GM19099 (cell line): ENCODE measurements around the gene TTC27.

Experiments used
- POLR2A ChIP-seq: IDR thresholded peaks from 3 replicates; pipeline ENCODE4 v1.6.1; 2011; ENCODE audit warnings: low read depth; ENCODE audit not compliant: insufficient read length; ENCODE audit errors: extremely low read depth

TTC27 gene

DNA sequence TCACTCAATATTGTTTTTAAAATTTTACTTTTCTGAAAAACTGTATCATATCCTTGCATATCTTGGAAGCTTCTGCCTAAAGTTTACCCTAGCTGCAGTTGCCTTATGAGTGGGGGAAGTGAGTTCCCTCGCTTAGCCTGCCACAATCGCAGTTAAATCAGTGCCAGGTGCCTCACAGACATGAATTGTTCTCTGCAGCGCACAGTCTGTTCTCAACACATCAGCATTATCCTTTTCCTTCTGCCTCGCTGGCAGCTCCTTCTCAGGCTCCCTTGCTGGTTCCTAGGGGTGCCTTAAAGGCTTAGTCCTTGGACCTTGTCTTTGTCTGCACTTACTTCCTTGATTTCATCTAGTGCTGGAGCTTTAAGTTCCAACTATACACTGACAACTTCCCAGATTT is 132.8 kb downstream of the TTC27 start:
- TF ChIP-seq POLR2A = no peak

DNA sequence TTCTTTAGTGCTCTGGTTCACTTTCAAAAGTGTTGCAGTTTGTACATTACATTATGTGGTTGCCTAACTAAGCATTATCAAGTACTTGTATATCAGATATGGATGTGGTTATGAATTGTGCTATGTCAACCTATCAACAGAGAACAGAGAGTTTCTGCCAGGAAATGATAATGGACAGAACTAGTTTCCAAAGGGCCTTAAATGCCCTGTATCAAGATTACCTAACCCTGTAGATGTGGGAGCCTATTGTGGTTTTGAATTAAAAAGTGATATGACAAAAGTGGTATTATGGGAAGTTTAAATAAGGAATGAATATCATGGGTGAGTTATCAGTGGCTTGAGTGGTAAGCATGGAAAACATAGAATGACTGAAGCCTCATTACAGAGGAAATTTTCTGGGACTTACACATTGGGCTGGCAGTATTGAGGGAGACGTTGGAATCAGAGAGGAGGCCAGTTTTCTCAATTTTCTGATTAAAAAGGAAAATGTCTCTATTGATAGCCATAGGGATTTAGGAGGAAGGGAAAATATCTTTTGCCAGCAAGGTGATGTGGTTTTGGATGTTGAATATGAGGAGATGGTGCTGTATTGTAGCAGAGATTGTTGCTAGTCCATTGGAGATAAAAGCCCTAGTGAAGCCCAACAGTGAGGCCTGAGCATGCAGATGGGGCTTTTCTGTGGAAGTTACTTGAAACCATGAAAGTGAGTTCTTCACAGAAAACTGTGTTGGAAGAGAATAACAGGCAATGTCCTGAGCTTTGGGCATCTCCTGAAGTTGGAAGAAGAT is 140.7 kb downstream of the TTC27 start:
- no peak for TF ChIP-seq POLR2A

DNA sequence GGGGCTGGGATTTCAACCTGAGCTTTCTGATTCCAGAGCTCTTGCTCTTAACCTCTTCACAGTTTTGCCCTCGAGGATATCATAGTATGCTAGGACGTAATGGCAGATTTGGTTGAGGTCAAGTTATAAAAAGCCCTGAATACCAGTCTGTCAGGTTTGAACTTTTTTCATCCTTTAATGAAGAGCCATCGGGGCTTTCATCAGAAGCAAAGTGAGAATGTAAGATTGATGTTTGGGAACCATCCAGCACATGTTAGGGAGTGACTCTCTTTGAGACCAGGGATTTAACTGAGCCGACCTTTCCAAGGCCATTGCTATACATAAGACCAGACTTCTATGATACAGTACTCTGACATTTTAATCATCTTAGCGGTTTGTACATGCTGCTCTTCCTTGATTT is 142.5 kb downstream of the TTC27 start:
- TF ChIP-seq POLR2A = no peak

DNA sequence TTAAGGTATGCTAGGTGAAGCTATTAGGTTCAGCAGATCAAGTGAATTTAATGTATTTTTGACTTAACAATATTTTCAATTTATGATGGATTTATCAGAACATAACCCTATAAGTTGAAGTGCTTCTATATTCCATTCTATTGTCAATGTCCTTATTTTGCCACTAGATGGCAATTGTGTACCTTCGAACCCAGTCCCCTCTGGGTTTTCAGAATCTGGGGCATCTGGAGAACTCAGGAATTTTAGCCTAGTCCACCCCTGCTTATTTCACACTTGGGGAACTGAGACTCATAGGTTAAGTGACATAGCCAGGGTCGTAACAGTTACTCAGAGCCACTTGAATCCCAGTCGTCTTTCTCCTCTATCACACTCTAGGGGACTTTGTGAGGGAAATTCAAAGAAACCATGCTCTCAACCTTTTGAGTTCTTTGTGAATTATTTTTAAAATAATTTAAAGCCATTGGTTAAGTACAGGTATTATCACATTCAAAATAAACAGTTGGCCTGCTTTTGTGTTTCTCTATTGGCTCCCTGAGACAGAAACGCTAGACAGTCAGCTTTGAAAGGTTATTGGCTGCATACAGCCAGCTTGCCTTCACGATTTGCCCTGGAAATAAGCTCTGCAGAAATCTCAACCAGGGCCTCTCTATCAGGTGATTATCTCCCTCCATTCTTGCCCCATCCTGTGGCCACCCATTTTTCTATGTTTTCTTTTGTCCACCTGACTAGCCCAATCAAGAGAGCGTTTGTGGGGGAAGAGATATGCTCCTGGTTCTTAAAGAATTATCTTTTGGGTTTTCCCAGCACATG is 145.0 kb downstream of the TTC27 start:
- no peak for TF ChIP-seq POLR2A

DNA sequence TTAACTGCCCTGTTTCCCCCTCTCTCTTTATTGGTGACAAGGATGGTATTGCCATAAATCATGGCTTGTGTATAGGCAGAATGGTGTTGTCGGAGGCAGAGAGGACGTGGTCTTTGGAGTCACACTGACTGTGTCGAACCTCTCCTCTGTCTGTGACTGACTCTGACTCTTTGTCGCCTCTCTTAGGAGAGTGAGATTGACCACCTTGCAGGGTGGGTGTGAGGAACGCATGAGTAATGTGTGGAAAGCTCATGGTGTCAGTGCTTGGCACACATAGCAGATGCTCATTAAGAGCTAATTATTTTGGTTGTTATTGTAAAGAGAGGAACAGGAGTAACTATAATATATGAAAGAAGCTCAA is 145.6 kb downstream of the TTC27 start:
- TF ChIP-seq POLR2A = no peak

DNA sequence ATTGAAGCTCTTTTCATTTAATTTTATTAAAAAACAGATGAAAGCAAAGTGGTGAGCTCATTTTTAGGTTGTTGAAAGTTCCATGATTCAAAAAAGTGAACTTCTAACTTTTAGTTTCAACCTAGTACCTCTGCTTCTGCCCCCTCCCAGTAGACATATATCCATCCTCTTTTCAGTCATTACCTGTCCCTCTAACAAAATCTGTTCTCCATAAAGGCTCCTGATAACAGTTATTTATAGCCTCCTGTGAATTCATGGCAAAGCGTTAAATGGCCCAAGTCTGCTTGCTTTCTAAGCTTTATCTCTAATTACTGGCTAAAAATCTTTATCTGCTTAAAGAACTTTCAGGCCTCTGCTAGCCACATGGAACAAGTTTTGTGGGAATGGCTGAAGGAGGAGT is 148.1 kb downstream of the TTC27 start:
- TF ChIP-seq POLR2A = no peak

DNA sequence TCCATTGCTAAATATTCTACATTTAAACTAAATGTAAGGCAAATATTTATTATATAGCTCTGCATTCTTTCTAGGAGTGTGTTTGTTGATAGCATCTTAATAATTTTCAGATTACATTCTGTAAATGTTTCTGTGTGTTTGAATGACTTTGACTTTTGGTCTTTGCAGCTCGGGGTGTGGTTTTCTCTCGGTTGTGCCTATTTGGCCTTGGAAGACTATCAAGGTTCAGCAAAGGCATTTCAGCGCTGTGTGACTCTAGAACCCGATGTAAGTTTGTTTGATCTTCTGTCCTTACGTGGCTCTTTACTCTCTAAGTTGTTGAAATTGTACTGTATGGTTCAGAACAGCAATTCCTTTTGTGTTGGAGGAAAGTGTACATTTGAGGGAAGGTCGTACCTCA is 149.9 kb downstream of the TTC27 start:
- TF ChIP-seq POLR2A = no peak

DNA sequence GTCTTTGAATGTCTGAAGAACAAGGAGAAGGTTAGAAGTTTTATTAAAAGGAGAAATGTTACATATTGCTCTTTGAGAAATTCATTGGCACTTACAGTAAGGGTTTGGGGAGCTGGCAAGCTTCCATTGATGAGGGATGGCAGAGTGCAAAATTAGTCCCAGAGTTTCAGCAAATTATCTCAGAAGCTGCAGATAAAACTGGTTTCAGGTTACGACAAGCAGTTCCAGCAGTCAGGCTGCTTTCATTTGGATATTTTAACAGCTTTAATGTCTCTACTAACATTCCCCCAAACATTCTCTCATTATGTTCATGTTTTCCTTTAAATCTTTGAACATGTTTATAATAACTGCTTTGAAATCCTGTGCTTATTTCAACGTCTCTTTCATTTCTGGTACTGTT is 153.1 kb downstream of the TTC27 start:
- TF ChIP-seq POLR2A = no peak

DNA sequence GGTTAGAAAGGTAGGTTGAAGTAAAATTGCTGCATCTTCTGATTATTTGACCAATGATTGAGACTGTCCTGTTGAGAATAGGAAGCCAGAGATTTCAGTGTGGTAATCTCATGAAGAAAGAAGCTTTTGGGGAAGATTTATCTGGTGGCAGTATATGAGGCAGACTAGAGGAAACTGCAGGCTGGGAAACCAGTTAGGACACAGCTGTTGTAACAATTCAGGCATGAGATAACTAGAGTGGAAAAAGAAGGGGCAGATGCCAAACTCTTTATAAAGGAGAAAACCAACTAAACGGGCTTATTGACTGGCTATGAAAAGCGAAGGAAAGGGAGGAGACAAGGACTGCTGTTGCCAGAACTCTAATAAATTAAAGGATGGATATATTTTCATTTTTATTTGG is 155.6 kb downstream of the TTC27 start:
- no peak for TF ChIP-seq POLR2A

DNA sequence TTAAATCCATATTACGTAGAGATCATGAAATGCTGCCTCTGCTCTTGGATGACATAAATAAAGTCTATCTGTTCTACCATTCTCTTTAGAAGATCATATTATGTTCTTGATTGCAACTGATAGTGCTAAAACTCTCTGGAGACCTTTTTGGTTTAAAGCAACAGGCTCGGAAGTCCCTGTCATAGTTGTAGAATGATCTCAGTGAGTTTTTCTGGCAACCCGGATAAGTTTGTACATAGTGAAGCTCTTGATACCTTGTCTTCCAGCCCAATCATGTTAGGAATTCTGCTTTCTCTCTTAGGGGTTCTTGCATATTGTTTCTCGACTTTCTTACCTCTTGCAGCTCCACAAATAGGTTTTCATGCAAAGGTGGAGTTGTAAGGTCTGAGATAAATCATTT is 156.1 kb downstream of the TTC27 start:
- no peak for TF ChIP-seq POLR2A

DNA sequence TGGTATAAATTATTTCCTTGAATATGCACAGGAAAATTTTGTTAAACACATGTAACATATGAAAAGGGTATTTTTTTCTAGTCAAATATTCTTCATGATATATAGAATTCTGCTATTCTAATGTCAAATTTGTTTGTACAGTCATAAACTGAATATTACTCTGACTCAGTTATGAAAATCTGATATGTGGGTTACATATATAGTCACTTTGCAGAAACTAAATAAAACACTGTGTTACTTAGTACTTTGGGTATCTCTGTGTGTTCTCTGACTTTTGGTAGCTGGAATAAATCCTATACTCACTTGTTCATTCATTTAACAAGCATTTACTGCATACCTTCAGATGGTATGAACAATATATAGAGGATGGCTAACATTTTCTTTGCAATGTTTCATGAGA is 159.4 kb downstream of the TTC27 start:
- no peak for TF ChIP-seq POLR2A

DNA sequence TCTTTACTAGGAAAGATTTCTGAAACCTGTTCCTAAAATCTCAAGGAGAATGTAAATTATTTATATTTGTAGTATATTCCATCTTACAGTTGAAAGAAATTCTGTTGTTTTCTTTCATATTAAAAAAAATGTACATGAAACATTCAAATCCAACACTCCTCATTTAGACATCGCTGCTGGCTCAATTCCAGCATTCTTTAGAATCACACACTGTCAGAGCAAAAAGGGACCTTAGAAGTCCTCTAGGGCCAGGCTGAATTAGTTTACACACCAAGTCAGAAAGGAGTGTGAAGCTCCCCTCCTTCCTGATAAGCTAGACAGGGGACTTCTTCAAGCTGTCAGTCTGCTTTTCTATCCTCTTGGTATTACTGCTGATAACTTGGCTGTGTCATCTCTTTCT is 160.3 kb downstream of the TTC27 start:
- TF ChIP-seq POLR2A = no peak

DNA sequence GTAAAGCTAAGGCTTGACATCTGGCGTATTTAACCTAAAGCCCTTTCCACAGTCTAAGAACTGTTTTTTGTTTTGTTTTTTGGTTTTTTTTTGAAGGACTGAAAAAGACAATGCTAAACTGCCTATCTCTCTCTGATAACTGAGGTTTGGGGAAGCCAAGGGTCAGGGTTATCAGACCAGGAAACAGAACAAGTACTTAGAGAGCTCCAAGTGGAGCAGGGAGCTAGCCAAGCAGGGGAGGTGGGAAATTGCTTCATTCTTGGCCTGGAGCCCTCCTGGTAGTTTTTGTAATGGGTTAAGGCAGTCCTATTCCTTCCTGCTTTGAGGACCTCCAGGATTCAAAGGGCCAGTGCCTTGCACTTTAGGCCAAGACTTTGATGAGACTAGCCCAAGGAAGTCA is 164.6 kb downstream of the TTC27 start:
- TF ChIP-seq POLR2A = no peak

DNA sequence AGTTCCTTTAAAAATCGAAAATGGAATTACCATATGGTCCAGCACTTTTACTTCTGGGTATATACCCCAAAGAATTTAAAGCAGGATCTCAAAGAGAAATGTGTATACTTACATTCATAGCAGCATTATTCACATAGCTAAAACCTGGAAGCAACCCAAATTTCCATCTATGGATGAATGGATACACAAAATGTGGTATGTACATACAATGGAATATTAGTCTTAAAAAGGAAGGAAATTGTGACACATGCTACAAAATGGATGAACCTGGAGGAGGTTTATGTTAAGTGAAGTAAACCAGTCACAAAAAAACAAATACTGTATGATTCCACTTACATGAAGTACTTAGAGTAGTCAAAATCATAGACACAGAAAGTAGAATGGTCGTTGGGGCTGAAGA is 171.0 kb downstream of the TTC27 start:
- TF ChIP-seq POLR2A = no peak

DNA sequence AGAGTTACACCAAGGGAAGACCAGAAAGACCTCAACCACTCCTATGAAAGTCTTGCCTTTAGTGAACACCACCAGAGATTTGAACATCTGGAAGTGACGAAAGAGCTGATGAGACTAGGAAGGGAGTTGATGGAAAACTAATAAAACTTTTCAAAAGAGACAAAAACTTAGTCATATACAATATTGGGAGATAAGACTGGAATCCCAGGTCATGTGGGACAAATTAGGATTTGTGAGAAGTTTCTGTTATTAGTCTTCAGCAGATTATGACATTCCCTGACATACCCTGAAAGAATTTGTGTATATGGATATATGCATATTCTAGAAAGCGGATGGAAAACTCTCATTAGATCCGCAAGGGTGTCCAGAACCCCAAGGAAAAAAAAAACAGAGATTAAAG is 173.9 kb downstream of the TTC27 start:
- TF ChIP-seq POLR2A = no peak

DNA sequence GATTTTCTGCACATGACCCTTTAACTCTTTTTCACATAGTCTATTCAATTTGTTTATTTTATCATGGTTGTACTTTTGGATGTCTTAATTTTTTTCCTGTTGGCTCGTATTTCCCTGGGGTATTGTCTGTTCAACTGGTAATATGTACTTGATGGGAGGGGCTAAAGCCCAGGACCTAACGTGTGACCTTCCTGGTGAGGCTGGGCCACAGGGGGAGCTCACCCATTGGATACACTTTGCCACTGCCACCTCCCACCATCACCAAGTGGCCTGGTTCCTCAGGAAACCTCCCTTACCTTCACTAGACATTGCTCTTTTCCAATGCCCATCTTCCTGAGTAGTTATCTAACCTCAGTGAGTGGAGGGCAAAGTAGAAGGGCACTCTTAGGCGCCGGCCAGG is 175.0 kb downstream of the TTC27 start:
- no peak for TF ChIP-seq POLR2A
